ENCODE measurements around the gene ADAMTS19. TPM values are rescaled to one million over a fixed set of nuclear protein-coding genes. Genes with fewer than 3 reads are reported as not detected.

Gene ADAMTS19
- total RNA-seq, 1 donor from 2014 or later: 106 TPM

GRCh38 chr5:129656952-129657351 is 196.9 kb downstream of the ADAMTS19 start:
- H3K9me3 ChIP-seq (ENCODE audit: control insufficient read depth in 3 of 3, low read length in 3 of 3): no peaks in the 10 kb centered on the region
- no peak overlapping the region for H3K4me3 ChIP-seq (ENCODE audit: low read length in 3 of 3)
- peaks cover 0 to 8% (median 5%) of the 10 kb centered on the region in 3 donors for H3K4me1 ChIP-seq (ENCODE audit: control insufficient read depth in 3 of 3, insufficient read depth in 3 of 3, low read length in 3 of 3)
- no peak overlapping the region for H3K9ac ChIP-seq (ENCODE audit: low read depth in 1 of 3, low read length in 3 of 3)
- H3K27ac ChIP-seq (ENCODE audit: low read depth, low read length): no peak overlapping the region
- H3K27me3 ChIP-seq (ENCODE audit: control insufficient read depth in 3 of 3, insufficient read depth in 3 of 3, low read length in 3 of 3): no peaks in the 10 kb centered on the region
- no peaks in the 10 kb centered on the region for H3K36me3 ChIP-seq (ENCODE audit: control insufficient read depth in 3 of 3, insufficient read depth in 3 of 3, low read length in 3 of 3)

DNA sequence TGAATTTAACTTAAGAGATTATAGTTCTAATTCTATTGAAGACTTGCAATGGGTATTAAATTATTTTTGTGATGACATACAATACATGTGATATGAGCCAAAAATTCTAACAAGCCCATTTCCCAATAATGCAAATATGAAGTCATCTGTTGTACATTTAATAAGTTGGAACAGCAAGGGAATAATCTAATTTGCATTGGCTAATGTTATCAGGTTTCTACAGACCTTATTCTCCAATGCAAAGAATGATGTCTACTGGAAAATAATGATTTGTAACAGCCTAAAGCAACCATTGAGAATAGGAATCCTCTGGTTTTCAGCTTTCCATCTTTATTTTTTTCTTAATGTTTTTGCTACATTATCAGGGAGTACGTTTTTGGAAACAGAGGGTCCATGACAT is 198.7 kb downstream of the ADAMTS19 start:
- Histone ChIP-seq H3K9ac (ENCODE audit: low read depth in 1 of 3, low read length in 3 of 3) (no peak overlapping the region), H3K4me1 (ENCODE audit: control insufficient read depth in 3 of 3, insufficient read depth in 3 of 3, low read length in 3 of 3) (no peaks in the 10 kb centered on the region), H3K27ac (ENCODE audit: low read depth, low read length) (no peak overlapping the region)

GRCh38 chr5:129661366-129662035 is 201.4 kb downstream of the ADAMTS19 start:
- H3K4me1 ChIP-seq (ENCODE audit: control insufficient read depth in 3 of 3, insufficient read depth in 3 of 3, low read length in 3 of 3): no peaks in the 10 kb centered on the region
- no peak overlapping the region for H3K9ac ChIP-seq (ENCODE audit: low read depth in 1 of 3, low read length in 3 of 3)
- H3K27ac ChIP-seq (ENCODE audit: low read depth, low read length): no peak overlapping the region
- no peaks in the 10 kb centered on the region for H3K36me3 ChIP-seq (ENCODE audit: control insufficient read depth in 3 of 3, insufficient read depth in 3 of 3, low read length in 3 of 3)
- no peaks in the 10 kb centered on the region for H3K27me3 ChIP-seq (ENCODE audit: control insufficient read depth in 3 of 3, insufficient read depth in 3 of 3, low read length in 3 of 3)
- no peak overlapping the region for H3K4me3 ChIP-seq (ENCODE audit: low read length in 3 of 3)
- no peaks in the 10 kb centered on the region for H3K9me3 ChIP-seq (ENCODE audit: control insufficient read depth in 3 of 3, low read length in 3 of 3)

More for the DNA sequence above, 198.7 kb downstream of the ADAMTS19 start:
- Histone ChIP-seq H3K9me3 (ENCODE audit: control insufficient read depth in 3 of 3, low read length in 3 of 3) (no peaks in the 10 kb centered on the region), H3K27me3 (ENCODE audit: control insufficient read depth in 3 of 3, insufficient read depth in 3 of 3, low read length in 3 of 3) (no peaks in the 10 kb centered on the region), H3K36me3 (ENCODE audit: control insufficient read depth in 3 of 3, insufficient read depth in 3 of 3, low read length in 3 of 3) (no peaks in the 10 kb centered on the region), H3K4me3 (ENCODE audit: low read length in 3 of 3) (no peak overlapping the region)

DNA sequence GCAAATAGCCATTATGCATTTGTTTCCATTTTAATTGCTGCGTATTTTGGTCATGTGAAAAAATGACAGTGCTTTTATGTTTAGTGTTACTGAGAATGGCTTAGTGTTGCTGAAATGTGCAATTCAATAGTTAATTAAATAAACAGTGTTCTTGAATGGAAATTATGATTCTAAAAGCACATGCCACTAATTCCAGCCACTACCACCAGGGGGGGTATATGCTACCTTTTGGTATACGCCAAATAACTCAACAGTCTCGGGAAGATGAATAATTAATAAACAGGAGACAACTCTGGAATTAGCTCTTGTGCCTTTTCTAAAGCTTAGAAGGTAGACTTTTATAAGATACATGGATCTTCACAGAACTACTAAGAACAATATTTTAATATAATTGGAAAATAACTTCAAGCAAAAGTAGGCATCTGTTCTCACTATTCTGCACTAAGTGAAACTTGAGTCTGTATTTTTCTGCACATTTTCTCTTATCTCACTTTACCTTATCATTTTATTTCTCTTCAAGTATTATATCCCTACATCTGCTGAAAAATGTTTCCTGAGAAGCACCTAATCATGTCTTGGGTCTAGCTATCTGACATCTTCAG is 204.3 kb downstream of the ADAMTS19 start:
- no peaks in the 10 kb centered on the region for H3K27me3 ChIP-seq (ENCODE audit: control insufficient read depth in 3 of 3, insufficient read depth in 3 of 3, low read length in 3 of 3)
- no peaks in the 10 kb centered on the region for H3K36me3 ChIP-seq (ENCODE audit: control insufficient read depth in 3 of 3, insufficient read depth in 3 of 3, low read length in 3 of 3)
- no peak overlapping the region for H3K9ac ChIP-seq (ENCODE audit: low read depth in 1 of 3, low read length in 3 of 3)
- H3K4me1 ChIP-seq (ENCODE audit: control insufficient read depth in 3 of 3, insufficient read depth in 3 of 3, low read length in 3 of 3): no peaks in the 10 kb centered on the region
- no peak overlapping the region for H3K4me3 ChIP-seq (ENCODE audit: low read length in 3 of 3)
- no peak overlapping the region for H3K27ac ChIP-seq (ENCODE audit: low read depth, low read length)
- no peaks in the 10 kb centered on the region for H3K9me3 ChIP-seq (ENCODE audit: control insufficient read depth in 3 of 3, low read length in 3 of 3)

- Histone ChIP-seq H3K27ac (ENCODE audit: low read depth, low read length) (no peak overlapping the region), H3K9ac (ENCODE audit: low read depth in 1 of 3, low read length in 3 of 3) (no peak overlapping the region), H3K36me3 (ENCODE audit: control insufficient read depth in 3 of 3, insufficient read depth in 3 of 3, low read length in 3 of 3) (no peaks in the 10 kb centered on the region), H3K4me1 (ENCODE audit: control insufficient read depth in 3 of 3, insufficient read depth in 3 of 3, low read length in 3 of 3) (no peaks in the 10 kb centered on the region), H3K9me3 (ENCODE audit: control insufficient read depth in 3 of 3, low read length in 3 of 3) (no peaks in the 10 kb centered on the region), H3K4me3 (ENCODE audit: low read length in 3 of 3) (no peak overlapping the region), H3K27me3 (ENCODE audit: control insufficient read depth in 3 of 3, insufficient read depth in 3 of 3, low read length in 3 of 3) (no peaks in the 10 kb centered on the region)
Observed at GRCh38 chr5:129670957-129671500, 210.9 kb downstream of the ADAMTS19 start.

- Histone ChIP-seq H3K27ac (ENCODE audit: low read depth, low read length) (no peak overlapping the region), H3K4me1 (ENCODE audit: control insufficient read depth in 3 of 3, insufficient read depth in 3 of 3, low read length in 3 of 3) (no peaks in the 10 kb centered on the region)
Observed at GRCh38 chr5:129672006-129672405, 211.9 kb downstream of the ADAMTS19 start.

GRCh38 chr5:129679671-129680070 is 219.6 kb downstream of the ADAMTS19 start:
- Histone ChIP-seq H3K27ac (ENCODE audit: low read depth, low read length) (no peak overlapping the region), H3K36me3 (ENCODE audit: control insufficient read depth in 3 of 3, insufficient read depth in 3 of 3, low read length in 3 of 3) (no peaks in the 10 kb centered on the region), H3K9ac (ENCODE audit: low read depth in 1 of 3, low read length in 3 of 3) (no peak overlapping the region), H3K27me3 (ENCODE audit: control insufficient read depth in 3 of 3, insufficient read depth in 3 of 3, low read length in 3 of 3) (no peaks in the 10 kb centered on the region), H3K4me1 (ENCODE audit: control insufficient read depth in 3 of 3, insufficient read depth in 3 of 3, low read length in 3 of 3) (no peaks in the 10 kb centered on the region), H3K9me3 (ENCODE audit: control insufficient read depth in 3 of 3, low read length in 3 of 3) (no peaks in the 10 kb centered on the region), H3K4me3 (ENCODE audit: low read length in 3 of 3) (no peak overlapping the region)

More at GRCh38 chr5:129672006-129672405, 211.9 kb downstream of the ADAMTS19 start:
- no peak overlapping the region for H3K9ac ChIP-seq (ENCODE audit: low read depth in 1 of 3, low read length in 3 of 3)
- no peaks in the 10 kb centered on the region for H3K27me3 ChIP-seq (ENCODE audit: control insufficient read depth in 3 of 3, insufficient read depth in 3 of 3, low read length in 3 of 3)
- no peak overlapping the region for H3K4me3 ChIP-seq (ENCODE audit: low read length in 3 of 3)
- H3K9me3 ChIP-seq (ENCODE audit: control insufficient read depth in 3 of 3, low read length in 3 of 3): no peaks in the 10 kb centered on the region
- H3K36me3 ChIP-seq (ENCODE audit: control insufficient read depth in 3 of 3, insufficient read depth in 3 of 3, low read length in 3 of 3): no peaks in the 10 kb centered on the region

DNA sequence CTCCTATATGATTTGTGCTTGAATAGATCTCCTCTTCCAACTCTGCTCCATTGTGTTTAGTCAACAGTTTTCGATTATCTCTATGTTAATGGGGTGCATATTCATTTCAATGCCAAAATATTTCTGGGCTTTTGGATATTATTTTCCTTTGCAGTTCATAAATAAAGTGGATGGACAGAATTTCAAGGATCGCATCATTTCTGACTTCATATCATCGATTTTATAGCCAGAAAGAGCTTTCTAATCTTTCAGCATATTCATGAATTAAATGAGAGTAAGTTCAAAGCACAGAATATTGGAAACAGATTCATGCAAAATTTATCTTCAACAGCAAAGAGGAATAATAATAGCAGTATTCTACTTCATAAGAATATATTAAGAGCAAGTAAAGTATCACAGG is 227.8 kb downstream of the ADAMTS19 start:
- H3K9me3 ChIP-seq (ENCODE audit: control insufficient read depth in 3 of 3, low read length in 3 of 3): no peaks in the 10 kb centered on the region
- no peaks in the 10 kb centered on the region for H3K4me1 ChIP-seq (ENCODE audit: control insufficient read depth in 3 of 3, insufficient read depth in 3 of 3, low read length in 3 of 3)
- no peak overlapping the region for H3K27ac ChIP-seq (ENCODE audit: low read depth, low read length)
- no peak overlapping the region for H3K4me3 ChIP-seq (ENCODE audit: low read length in 3 of 3)
- H3K36me3 ChIP-seq (ENCODE audit: control insufficient read depth in 3 of 3, insufficient read depth in 3 of 3, low read length in 3 of 3): no peaks in the 10 kb centered on the region
- no peak overlapping the region for H3K9ac ChIP-seq (ENCODE audit: low read depth in 1 of 3, low read length in 3 of 3)
- no peaks in the 10 kb centered on the region for H3K27me3 ChIP-seq (ENCODE audit: control insufficient read depth in 3 of 3, insufficient read depth in 3 of 3, low read length in 3 of 3)

GRCh38 chr5:129689045-129689444 is 228.9 kb downstream of the ADAMTS19 start:
- H3K4me3 ChIP-seq (ENCODE audit: low read length in 3 of 3): no peak overlapping the region
- no peak overlapping the region for H3K9ac ChIP-seq (ENCODE audit: low read depth in 1 of 3, low read length in 3 of 3)
- H3K27ac ChIP-seq (ENCODE audit: low read depth, low read length): no peak overlapping the region
- no peaks in the 10 kb centered on the region for H3K9me3 ChIP-seq (ENCODE audit: control insufficient read depth in 3 of 3, low read length in 3 of 3)
- H3K36me3 ChIP-seq (ENCODE audit: control insufficient read depth in 3 of 3, insufficient read depth in 3 of 3, low read length in 3 of 3): no peaks in the 10 kb centered on the region
- H3K4me1 ChIP-seq (ENCODE audit: control insufficient read depth in 3 of 3, insufficient read depth in 3 of 3, low read length in 3 of 3): no peaks in the 10 kb centered on the region
- H3K27me3 ChIP-seq (ENCODE audit: control insufficient read depth in 3 of 3, insufficient read depth in 3 of 3, low read length in 3 of 3): no peaks in the 10 kb centered on the region

- no peaks in the 10 kb centered on the region for H3K27me3 ChIP-seq (ENCODE audit: control insufficient read depth in 3 of 3, insufficient read depth in 3 of 3, low read length in 3 of 3)
- H3K9me3 ChIP-seq (ENCODE audit: control insufficient read depth in 3 of 3, low read length in 3 of 3): no peaks in the 10 kb centered on the region
- no peaks in the 10 kb centered on the region for H3K4me1 ChIP-seq (ENCODE audit: control insufficient read depth in 3 of 3, insufficient read depth in 3 of 3, low read length in 3 of 3)
- no peaks in the 10 kb centered on the region for H3K36me3 ChIP-seq (ENCODE audit: control insufficient read depth in 3 of 3, insufficient read depth in 3 of 3, low read length in 3 of 3)
- no peak overlapping the region for H3K9ac ChIP-seq (ENCODE audit: low read depth in 1 of 3, low read length in 3 of 3)
- H3K27ac ChIP-seq (ENCODE audit: low read depth, low read length): no peak overlapping the region
- no peak overlapping the region for H3K4me3 ChIP-seq (ENCODE audit: low read length in 3 of 3)
Observed at GRCh38 chr5:129691220-129691619, 231.1 kb downstream of the ADAMTS19 start.
